HG03135 (cell line): ENCODE results near the gene FARP2.

Experiments used
- ATAC-seq: cut with Tn5 transposase; IDR thresholded peaks from one replicate; pipeline ENCODE4 v1.9.1; 2021; ENCODE audit warnings: mild to moderate bottlenecking, moderate library complexity; ENCODE audit not compliant: unreplicated experiment

Gene FARP2

GRCh38 chr2:241482126-241482955, 126.3 kb downstream of the FARP2 start:
- no peak for ATAC-seq

GRCh38 chr2:241483305-241483704, 127.2 kb downstream of the FARP2 start:
- ATAC-seq: no peak

GRCh38 chr2:241485172-241485911, 129.3 kb downstream of the FARP2 start:
- no peak for ATAC-seq

DNA sequence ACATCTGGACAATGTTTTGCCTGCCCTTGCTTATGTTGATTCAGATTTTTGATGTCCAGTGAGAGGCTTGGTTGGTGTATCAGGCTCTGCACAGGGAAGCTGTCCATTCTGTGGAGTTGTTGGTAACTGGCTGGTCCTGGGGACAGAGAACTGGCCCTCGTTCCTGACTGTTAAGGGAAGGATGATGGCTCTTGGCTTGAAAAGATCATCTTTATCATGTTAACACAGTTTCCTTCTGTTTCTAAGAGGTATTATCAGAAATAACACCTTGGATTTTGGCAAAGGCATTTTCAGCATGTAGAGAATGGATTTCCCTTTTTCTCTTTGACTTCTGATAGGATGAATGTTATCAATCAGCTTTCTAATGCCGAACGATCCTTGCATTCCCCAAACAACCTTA, 133.0 kb downstream of the FARP2 start:
- ATAC-seq: no peak

DNA sequence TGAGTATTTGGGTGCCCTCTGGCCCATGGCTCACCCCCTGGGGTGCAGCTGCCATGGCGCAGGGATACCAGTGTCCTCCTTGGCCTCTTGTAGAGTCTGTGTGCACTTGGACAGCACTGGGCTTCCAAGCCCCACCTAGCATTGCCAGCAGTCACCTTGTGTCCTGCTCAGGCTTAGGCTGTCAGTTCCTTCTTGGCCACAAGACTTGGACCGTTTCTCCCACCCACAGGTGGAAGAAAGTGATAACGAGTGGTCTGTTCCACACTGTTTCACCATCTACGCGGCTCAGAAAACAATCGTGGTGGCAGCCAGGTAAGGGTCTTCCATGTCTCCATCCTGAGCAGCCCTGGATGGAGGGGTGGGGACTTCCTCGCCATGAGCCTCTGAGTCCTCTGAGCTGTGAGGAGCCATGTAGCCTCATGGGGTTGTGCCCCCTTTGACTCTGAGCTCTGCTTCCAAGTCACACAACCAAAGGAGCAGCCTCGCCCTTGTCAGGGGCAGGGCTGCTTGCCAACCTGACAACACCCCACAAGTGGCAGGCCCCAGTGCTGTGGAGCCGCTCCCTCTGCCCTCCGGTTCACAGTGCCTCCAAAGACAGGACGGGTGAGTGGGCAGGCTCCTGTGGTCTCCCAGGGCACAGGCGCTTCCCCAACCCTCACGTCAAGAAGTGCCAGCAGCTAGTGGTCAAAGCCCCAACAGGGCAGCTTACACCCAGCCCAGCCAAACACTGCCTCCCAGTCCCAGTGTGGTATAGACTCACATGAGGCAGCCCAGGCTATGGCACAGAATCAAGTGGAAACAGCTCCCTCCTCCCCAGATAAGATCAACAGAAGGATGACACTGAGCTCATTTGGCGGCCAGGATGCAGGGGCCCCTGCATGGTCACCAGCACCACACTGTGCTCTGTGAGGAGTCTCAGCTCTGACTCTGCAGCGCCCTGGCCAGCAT, 133.9 kb downstream of the FARP2 start:
- ATAC-seq: no peak

DNA sequence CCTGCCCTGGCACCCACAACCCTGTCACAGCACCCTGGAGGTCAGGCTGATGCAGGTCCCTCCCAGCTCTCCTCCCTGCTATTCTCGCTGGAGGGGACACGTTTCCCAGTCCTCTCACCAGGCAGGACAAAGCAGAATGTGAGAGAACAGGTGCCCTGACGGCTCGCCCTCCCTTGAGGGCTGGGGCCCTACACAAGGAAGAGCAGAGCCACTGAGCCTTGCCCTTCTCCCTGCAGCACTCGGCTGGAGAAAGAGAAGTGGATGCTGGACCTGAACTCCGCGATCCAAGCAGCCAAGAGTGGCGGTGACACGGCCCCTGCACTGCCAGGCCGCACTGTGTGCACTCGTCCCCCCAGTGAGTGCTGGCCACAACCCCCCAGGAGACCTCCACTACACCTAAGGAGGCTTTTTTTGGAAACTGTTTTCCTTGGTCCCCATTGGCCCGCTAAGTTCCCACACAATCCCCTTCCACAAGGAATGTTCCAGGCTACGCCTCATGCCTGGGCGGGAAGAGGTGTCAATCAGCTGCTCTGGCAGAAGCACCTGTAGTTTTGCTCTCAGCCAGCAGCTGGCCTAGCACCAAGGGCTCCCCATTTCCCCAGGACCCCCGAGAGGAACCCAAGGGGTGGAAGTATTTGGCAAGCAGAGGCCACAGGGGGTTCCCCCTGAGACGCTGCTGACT, 134.9 kb downstream of the FARP2 start:
- ATAC-seq: no peak

DNA sequence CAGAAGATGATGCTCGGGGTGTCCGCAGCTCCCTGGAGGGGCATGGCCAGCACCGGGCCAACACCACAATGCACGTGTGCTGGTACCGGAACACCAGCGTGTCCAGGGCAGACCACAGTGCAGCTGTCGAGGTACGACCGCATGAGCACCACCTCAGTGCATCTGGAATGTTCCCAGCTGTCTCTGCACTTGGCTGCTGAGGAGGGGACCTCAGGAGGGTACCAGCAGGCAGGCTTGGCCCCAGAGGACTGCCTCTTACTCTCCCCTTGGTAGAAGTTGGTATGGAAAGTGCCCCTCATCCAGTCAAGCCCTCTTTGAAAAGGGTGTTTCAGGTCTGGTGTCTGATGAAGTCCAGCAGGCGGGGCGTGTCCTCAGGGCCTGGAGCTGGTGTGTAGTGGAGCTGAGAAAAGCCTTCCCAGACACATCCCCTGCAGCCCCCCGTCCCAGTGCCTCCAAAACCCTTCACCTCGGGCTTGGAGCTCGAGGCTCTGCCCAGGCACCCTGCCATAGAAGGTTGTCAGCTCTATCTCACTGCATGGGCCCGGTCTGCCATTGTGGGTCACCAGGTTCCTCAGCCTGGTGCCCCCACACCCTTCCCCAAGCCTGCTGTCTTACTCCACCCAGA, 135.6 kb downstream of the FARP2 start:
- ATAC-seq: no peak

GRCh38 chr2:241492174-241492565, 136.1 kb downstream of the FARP2 start:
- no peak for ATAC-seq

DNA sequence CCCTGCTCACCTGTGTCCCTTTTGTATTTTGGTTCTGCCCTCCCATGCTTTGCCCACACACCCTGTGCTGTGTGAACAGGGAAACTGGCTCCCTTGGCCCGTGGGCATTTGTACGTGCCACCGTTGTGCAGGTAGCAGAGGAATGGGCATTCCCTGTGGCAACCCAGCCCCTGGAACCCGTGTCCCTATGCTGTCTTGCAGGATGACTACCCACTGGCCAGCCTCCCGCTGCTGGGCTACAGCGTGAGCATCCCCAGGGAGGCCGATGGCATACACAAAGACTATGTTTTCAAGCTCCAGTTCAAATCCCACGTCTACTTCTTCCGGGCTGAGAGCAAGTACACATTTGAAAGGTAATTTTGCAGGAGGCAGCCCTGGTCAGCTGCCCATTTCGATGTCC, 137.0 kb downstream of the FARP2 start:
- ATAC-seq: no peak

GRCh38 chr2:241494311-241494908, 138.3 kb downstream of the FARP2 start:
- ATAC-seq: no peak

- ATAC-seq: no peak
Observed at GRCh38 chr2:241495172-241496002, 139.3 kb downstream of the FARP2 start.

DNA sequence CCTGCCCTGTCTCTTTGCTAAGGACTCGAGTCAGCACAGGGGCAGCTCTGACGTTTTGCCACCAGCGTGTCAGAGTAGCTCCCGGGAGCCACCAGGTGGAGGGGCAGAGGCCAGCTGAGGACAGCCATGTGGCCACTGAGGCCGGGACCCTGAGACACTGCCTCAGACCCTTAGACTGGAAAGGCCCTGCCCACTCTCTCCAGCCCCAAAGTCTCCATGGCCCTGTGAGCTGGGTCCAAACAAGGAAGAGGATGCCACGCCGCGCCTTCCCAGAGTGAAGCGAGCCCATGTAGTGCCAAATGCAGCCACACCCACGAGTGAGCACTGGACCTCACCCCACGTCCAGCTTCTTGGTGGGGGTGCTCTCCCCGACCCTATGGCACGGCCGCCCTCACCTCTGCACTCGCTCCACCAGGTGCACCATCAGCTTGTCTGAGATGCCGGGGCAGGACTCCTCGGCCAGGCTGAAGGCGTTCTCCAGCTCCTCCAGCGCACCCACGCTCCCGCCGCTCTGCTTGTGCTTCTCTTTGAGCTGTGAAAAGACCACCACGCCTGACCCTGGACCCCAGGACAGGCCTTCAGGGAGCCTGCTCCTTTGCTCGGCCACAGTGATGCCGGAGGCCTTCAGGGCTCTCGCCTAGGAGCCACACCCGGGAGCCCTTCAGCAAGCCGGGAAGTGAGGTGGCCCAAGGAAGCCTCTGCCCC, 140.1 kb downstream of the FARP2 start:
- no peak for ATAC-seq

GRCh38 chr2:241496904-241497877, 141.1 kb downstream of the FARP2 start:
- ATAC-seq: no peak

- no peak for ATAC-seq
Observed at GRCh38 chr2:241498115-241499070, 142.3 kb downstream of the FARP2 start.

GRCh38 chr2:241499146-241499965, 143.3 kb downstream of the FARP2 start:
- no peak for ATAC-seq
